ENCODE measurements around the gene C3orf38.
"Not testable (repeated sequence)": the region's sequence is repeated elsewhere in the genome, so short reads cannot be mapped to it uniquely, and the experiment has no call there.

Gene C3orf38

DNA sequence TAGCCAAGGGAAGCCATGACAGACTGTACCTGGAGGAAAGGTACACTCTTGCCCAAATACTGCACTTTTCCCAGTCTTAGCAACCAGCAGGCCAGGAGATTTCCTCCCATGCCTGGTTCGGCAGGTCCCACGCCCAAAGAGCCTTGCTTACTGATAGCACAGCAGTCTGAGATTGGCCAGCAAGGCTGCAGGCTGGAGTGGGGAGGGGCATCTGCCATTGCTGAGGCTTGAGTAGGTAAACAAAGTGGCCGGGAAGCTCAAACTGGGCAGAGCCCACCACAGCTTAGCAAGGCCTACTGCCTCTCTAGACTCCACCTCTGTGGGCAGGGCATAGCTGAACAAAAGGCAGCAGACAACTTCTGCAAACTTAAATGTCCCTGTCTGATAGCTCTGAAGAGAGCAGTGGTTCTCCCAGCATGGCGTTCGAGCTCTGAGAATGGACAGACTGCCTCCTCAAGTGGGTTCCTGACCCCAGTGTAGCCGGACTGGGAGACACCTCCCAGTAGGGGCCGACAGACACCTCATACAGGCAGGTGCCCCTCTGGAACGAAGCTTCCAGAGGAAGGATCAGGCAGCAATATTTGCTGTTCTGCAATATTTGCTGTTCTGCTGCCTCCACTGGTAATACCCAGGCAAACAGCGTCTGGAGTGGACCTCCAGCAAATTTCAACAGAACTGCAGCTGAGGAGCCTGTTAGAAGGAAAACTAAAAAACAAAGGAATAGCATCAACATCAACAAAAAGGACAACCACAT, 32.6 kb downstream of the C3orf38 start:
- H3K27me3 ChIP-seq (ENCODE audit: low read depth); H3K4me3 ChIP-seq; H3K36me3 ChIP-seq (replicated peaks); H3K9me3 ChIP-seq; DNase-seq (ENCODE audit: low spot score in 2 of 2); H3K4me1 ChIP-seq; in situ Hi-C loops (cut with MboI; ENCODE audit: low sequenced_read_pairs): not testable (repeated sequence)

GRCh38 chr3:88188436-88188835, 38.7 kb downstream of the C3orf38 start:
- H3K4me1 ChIP-seq, result no peaks in the 10 kb centered on the region; the same call in 1 of the 2 replicates
- no peak for DNase-seq (ENCODE audit: low spot score in 2 of 2)
- in situ Hi-C loops (cut with MboI; ENCODE audit: low sequenced_read_pairs), result no loop called here
- no peak overlapping the region for H3K4me3 ChIP-seq
- no peaks in the 10 kb centered on the region for H3K36me3 ChIP-seq (replicated peaks)
- no peaks in the 10 kb centered on the region for H3K27me3 ChIP-seq (ENCODE audit: low read depth)
- H3K9me3 ChIP-seq, result no peaks in the 10 kb centered on the region

DNA sequence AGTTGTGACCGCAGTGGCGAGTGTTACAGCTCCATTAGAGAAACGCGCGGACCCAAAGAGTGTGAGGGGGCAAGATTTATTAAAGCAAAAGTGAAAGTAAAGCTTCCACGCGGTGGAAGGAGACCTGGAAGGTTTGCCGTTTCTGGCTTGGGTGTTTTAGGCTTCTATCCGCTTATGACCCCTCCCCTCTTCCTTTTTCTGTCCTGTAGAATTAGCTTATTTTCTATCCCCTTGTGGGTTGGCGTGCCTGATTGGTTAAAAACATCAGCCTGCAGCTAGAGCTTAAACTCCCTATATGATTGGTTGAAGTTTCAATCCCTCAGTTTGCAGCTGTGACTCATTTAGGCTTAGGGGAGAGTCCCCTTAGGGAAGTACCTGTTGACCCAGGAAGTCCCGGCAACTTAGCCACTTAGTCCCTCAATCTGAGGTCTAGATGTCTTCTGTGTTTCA, 39.6 kb downstream of the C3orf38 start:
- in situ Hi-C loops (cut with MboI; ENCODE audit: low sequenced_read_pairs), result no loop called here
- Histone ChIP-seq H3K27me3 (ENCODE audit: low read depth) (no peaks in the 10 kb centered on the region), H3K4me3 (no peak overlapping the region), H3K4me1 (no peaks in the 10 kb centered on the region; the same call in 1 of the 2 replicates), H3K36me3 (replicated peaks) (no peaks in the 10 kb centered on the region), H3K9me3 (no peaks in the 10 kb centered on the region)
- DNase-seq (ENCODE audit: low spot score in 2 of 2), result no peak

GRCh38 chr3:88191872-88192409, 42.2 kb downstream of the C3orf38 start:
- no peaks in the 10 kb centered on the region for H3K27me3 ChIP-seq (ENCODE audit: low read depth)
- in situ Hi-C loops (cut with MboI; ENCODE audit: low sequenced_read_pairs), result no loop called here
- DNase-seq (ENCODE audit: low spot score in 2 of 2), result no peak

GRCh38 chr3:88192631-88193030, 42.9 kb downstream of the C3orf38 start:
- in situ Hi-C loops (cut with MboI; ENCODE audit: low sequenced_read_pairs), result no loop called here
- no peaks in the 10 kb centered on the region for H3K9me3 ChIP-seq

More at GRCh38 chr3:88191872-88192409, 42.2 kb downstream of the C3orf38 start:
- Histone ChIP-seq H3K9me3 (no peaks in the 10 kb centered on the region), H3K4me3 (no peak overlapping the region), H3K4me1 (peaks cover 1% of the 10 kb centered on the region; the same call in 1 of the 2 replicates), H3K36me3 (replicated peaks) (no peaks in the 10 kb centered on the region)

DNA sequence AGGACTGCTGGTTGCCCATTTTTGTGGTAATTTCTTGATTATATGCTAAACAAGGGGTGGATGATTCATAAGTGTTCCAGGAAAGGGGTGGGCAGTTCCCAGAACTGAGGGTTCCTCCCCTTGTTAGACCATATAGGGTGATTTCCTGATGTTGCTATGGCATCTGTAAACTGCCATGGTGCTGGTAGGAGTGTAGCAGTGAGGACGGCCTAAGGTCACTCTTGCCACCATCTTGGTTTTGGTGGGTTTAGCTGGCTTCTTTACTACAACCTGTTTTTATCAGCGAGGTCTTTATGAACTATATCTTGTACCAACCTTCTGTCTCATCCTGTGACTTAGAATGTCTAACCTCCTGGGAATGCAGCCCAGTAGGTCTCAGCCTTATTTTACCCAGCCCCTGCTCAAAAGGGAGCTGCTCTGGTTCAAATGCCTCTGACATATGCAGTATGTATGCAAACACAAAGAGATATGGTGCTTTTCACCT, 46.2 kb downstream of the C3orf38 start:
- Histone ChIP-seq H3K9me3 (no peaks in the 10 kb centered on the region), H3K4me3 (no peak overlapping the region), H3K27me3 (ENCODE audit: low read depth) (no peaks in the 10 kb centered on the region), H3K36me3 (replicated peaks) (no peaks in the 10 kb centered on the region), H3K4me1 (peaks cover 3% of the 10 kb centered on the region; the same call in 1 of the 2 replicates)
- in situ Hi-C loops (cut with MboI; ENCODE audit: low sequenced_read_pairs), result no loop called here
- no peak for DNase-seq (ENCODE audit: low spot score in 2 of 2)

More at GRCh38 chr3:88192631-88193030, 42.9 kb downstream of the C3orf38 start:
- H3K4me1 ChIP-seq, result peaks cover 3% of the 10 kb centered on the region; the same call in 1 of the 2 replicates
- DNase-seq (ENCODE audit: low spot score in 2 of 2), result no peak
- H3K27me3 ChIP-seq (ENCODE audit: low read depth), result no peaks in the 10 kb centered on the region
- no peaks in the 10 kb centered on the region for H3K36me3 ChIP-seq (replicated peaks)
- no peak overlapping the region for H3K4me3 ChIP-seq

GRCh38 chr3:88198121-88198520, 48.4 kb downstream of the C3orf38 start:
- in situ Hi-C loops (cut with MboI; ENCODE audit: low sequenced_read_pairs), result no loop called here
- Histone ChIP-seq H3K36me3 (replicated peaks) (no peaks in the 10 kb centered on the region), H3K27me3 (ENCODE audit: low read depth) (no peaks in the 10 kb centered on the region), H3K4me3 (no peak overlapping the region), H3K9me3 (no peaks in the 10 kb centered on the region), H3K4me1 (peaks cover 3% of the 10 kb centered on the region; the same call in 1 of the 2 replicates)
- no peak for DNase-seq (ENCODE audit: low spot score in 2 of 2)

GRCh38 chr3:88203642-88204055, 53.9 kb downstream of the C3orf38 start:
- Histone ChIP-seq H3K36me3 (replicated peaks) (no peaks in the 10 kb centered on the region), H3K4me1 (no peaks in the 10 kb centered on the region), H3K4me3 (no peak overlapping the region), H3K9me3 (no peaks in the 10 kb centered on the region), H3K27me3 (ENCODE audit: low read depth) (no peaks in the 10 kb centered on the region)
- peak; percentile 51 to 84 for DNase-seq (ENCODE audit: low spot score in 2 of 2)
- in situ Hi-C loops (cut with MboI; ENCODE audit: low sequenced_read_pairs), result loop anchor here (10.0 to 25.0 kb wide), 2 partner anchors 909 to 1981 kb away; partner anchors contain the start of gene EPHA3

Measured in HAP-1 (cell line).